ENCODE data around the gene DAP. TPM values are rescaled to one million over a fixed set of nuclear protein-coding genes. Genes with fewer than 3 reads are reported as not detected.

The DAP gene
- polyA plus RNA-seq, 2 of the 4 experiments (the other 2 are of a cell fraction): 24.2 to 54.9 TPM

DNA sequence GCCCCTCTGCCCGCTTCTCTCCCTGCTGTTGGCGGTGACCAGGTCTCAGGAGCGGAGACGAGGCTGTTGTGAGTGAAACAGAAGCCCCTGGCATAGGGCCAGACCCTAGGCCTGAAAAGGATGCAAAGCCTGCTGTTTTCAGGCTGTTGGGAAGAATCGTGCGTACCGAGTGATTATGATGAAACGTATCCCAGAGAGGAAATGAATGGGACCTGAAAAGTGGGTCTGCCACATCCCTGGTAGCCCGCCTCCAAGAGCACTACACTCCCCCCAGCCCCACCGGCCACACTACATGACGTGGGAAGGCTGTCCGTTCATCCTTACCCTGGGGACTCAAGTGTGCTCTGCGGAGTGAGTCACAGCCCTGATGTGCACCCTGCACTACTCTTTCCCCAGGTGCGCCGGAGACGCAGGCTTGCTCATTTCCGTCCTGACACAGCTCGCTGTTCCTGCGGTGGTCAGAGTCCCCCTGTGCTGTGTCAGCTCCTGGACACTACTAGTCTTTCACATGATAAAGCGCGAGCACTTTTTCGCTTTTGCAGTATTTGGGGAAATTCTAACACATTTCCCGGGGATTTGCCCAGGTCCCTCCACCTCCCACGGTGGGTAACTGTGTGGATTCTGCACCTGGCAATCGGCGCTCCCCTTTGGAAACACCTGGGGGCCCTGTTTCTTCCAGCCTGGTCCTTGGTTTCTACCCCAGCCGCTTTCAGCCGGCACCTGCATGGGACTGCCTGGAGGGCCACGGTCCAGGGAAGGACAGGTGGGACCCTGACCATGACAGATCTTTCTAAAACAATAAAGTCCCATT lies 105.7 kb downstream of the DAP start:
- no peak overlapping the region for H3K4me2 ChIP-seq
- no peak for TF ChIP-seq RARB (CRISPR knock-in tag; IDR thresholded peaks at IDR 0.05)
- TF ChIP-seq, protein P1, sequence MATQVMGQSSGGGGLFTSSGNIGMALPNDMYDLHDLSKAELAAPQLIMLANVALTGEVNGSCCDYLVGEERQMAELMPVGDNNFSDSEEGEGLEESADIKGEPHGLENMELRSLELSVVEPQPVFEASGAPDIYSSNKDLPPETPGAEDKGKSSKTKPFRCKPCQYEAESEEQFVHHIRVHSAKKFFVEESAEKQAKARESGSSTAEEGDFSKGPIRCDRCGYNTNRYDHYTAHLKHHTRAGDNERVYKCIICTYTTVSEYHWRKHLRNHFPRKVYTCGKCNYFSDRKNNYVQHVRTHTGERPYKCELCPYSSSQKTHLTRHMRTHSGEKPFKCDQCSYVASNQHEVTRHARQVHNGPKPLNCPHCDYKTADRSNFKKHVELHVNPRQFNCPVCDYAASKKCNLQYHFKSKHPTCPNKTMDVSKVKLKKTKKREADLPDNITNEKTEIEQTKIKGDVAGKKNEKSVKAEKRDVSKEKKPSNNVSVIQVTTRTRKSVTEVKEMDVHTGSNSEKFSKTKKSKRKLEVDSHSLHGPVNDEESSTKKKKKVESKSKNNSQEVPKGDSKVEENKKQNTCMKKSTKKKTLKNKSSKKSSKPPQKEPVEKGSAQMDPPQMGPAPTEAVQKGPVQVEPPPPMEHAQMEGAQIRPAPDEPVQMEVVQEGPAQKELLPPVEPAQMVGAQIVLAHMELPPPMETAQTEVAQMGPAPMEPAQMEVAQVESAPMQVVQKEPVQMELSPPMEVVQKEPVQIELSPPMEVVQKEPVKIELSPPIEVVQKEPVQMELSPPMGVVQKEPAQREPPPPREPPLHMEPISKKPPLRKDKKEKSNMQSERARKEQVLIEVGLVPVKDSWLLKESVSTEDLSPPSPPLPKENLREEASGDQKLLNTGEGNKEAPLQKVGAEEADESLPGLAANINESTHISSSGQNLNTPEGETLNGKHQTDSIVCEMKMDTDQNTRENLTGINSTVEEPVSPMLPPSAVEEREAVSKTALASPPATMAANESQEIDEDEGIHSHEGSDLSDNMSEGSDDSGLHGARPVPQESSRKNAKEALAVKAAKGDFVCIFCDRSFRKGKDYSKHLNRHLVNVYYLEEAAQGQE (IDR thresholded peaks at IDR 0.05): no peak
- no peak for TF ChIP-seq HEYL (CRISPR knock-in tag; IDR thresholded peaks at IDR 0.05)
- TF ChIP-seq RAD21 (conservative IDR thresholded peaks at IDR 0.05 in 1 of 2, IDR thresholded peaks at IDR 0.05 in 1 of 2): no peak
- FAIRE-seq: no peak
- no peak for DNase-seq (ENCODE audit: low read depth in 1 of 2, low spot score in 1 of 2)
- POLR2A ChIA-PET: no interaction called here
- no peaks in the 10 kb centered on the region for H3K9me3 ChIP-seq
- no peak overlapping the region for H3K27ac ChIP-seq
- H3K4me1 ChIP-seq: no peaks in the 10 kb centered on the region
- 88% methylated on average over 29 of the region's 29 CpGs for WGBS (ENCODE audit: missing lambda C conversion rate)
- ATAC-seq: no peak; a peak in 1 of 6 replicates
- CTCF ChIA-PET: no interaction called here
- no peak overlapping the region for H3K4me3 ChIP-seq

DNA sequence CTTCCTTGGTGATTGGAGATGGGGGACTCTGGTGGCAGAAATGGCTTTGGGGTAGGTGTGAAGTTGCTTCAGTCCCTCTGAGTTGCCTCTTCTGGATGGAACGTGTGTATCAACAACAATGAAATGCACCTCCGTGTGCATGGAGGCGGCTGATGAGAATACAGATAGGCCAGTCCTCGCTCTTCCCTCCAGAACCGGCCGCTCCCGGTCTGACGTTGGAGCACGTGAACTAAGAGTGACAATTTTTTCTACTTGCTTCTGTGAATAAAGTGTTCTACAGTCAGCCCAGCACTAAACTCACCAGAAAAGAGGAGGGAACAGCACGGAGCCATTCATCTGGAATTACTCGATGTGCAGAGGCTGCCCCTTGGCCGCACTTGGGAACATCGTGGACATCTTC lies 106.5 kb downstream of the DAP start:
- Histone ChIP-seq H3K9me3 (no peaks in the 10 kb centered on the region), H3K4me1 (no peaks in the 10 kb centered on the region), H3K27ac (no peak overlapping the region), H3K4me2 (no peak overlapping the region), H3K4me3 (no peak overlapping the region)
- no peak for TF ChIP-seq KDM1A (IDR thresholded peaks at IDR 0.05; ENCODE audit: low read depth)
- TF ChIP-seq CBX2 (IDR thresholded peaks at IDR 0.05; ENCODE audit: borderline replicate concordance, low read depth): no peak
- TF ChIP-seq FOXS1 (CRISPR knock-in tag; IDR thresholded peaks at IDR 0.05): no peak
- no peak for TF ChIP-seq NPAS2 (CRISPR knock-in tag; IDR thresholded peaks at IDR 0.05; ENCODE audit: borderline replicate concordance)
- TF ChIP-seq HOXA7 (CRISPR knock-in tag; IDR thresholded peaks at IDR 0.05): no peak
- no peak for TF ChIP-seq ZSCAN20 (CRISPR knock-in tag; IDR thresholded peaks at IDR 0.05)
- TF ChIP-seq, protein P2, sequence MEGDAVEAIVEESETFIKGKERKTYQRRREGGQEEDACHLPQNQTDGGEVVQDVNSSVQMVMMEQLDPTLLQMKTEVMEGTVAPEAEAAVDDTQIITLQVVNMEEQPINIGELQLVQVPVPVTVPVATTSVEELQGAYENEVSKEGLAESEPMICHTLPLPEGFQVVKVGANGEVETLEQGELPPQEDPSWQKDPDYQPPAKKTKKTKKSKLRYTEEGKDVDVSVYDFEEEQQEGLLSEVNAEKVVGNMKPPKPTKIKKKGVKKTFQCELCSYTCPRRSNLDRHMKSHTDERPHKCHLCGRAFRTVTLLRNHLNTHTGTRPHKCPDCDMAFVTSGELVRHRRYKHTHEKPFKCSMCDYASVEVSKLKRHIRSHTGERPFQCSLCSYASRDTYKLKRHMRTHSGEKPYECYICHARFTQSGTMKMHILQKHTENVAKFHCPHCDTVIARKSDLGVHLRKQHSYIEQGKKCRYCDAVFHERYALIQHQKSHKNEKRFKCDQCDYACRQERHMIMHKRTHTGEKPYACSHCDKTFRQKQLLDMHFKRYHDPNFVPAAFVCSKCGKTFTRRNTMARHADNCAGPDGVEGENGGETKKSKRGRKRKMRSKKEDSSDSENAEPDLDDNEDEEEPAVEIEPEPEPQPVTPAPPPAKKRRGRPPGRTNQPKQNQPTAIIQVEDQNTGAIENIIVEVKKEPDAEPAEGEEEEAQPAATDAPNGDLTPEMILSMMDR (IDR thresholded peaks at IDR 0.05): no peak
- TF ChIP-seq SMC3 (IDR thresholded peaks at IDR 0.05): no peak
- TF ChIP-seq NR3C1 (IDR thresholded peaks at IDR 0.05): no peak
- TF ChIP-seq ZNF302 (CRISPR knock-in tag; IDR thresholded peaks at IDR 0.05): no peak
- no peak for TF ChIP-seq MAZ (IDR thresholded peaks at IDR 0.05; ENCODE audit: borderline replicate concordance, low read depth, low read length)
- TF ChIP-seq ZFP36 (IDR thresholded peaks at IDR 0.05; ENCODE audit: borderline replicate concordance, partially characterized antibody): no peak
- TF ChIP-seq ZC3H11A (IDR thresholded peaks at IDR 0.05): no peak
- TF ChIP-seq HEYL (CRISPR knock-in tag; IDR thresholded peaks at IDR 0.05): no peak
- WGBS (ENCODE audit: missing lambda C conversion rate): 91% methylated on average over 13 of the region's 13 CpGs
- FAIRE-seq (no peak), DNase-seq (ENCODE audit: low read depth in 1 of 2, low spot score in 1 of 2) (no peak), ATAC-seq (no peak)
- ChIA-PET POLR2A (no interaction called here), CTCF (no interaction called here)

Data from A549 (cell line).